Measurements from ENCODE around the gene KRTAP10-6. TPM values are rescaled to one million over a fixed set of nuclear protein-coding genes. Genes with fewer than 3 reads are reported as not detected.

Gene KRTAP10-6
- total and polyA plus RNA-seq, 2 experiments from 2014 or later, result not detected

DNA sequence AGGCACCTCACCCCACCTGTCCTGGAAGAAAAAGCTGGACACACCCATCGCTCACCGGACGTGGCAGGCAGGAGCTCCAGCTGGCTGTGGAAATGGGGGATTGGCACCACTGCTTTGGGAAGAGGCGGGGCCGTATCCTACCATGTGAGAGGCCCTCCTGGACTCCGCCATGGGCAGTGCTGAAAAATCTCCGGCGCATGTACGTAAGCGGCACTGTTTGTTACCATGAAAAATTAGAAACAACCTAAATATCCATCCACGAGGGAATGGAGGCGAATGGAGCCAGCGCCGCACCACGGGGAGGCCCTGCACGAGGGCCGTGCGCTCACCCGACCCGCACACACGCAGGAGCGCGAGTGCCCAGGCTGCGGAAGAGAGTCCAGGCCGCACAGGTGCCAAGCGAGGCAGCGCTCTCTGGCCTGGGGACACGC, 22.7 kb upstream of the KRTAP10-6 start:
- H3K27ac ChIP-seq, result no peak overlapping the region
- H2AFZ ChIP-seq, result no peak overlapping the region
- no peak for DNase-seq (ENCODE audit: low spot score)
- no peaks in the 10 kb centered on the region for H3K4me1 ChIP-seq (ENCODE audit: insufficient read depth)
- H3K27me3 ChIP-seq, result no peaks in the 10 kb centered on the region
- H3K4me2 ChIP-seq, result no peak overlapping the region
- TF ChIP-seq, protein P1, sequence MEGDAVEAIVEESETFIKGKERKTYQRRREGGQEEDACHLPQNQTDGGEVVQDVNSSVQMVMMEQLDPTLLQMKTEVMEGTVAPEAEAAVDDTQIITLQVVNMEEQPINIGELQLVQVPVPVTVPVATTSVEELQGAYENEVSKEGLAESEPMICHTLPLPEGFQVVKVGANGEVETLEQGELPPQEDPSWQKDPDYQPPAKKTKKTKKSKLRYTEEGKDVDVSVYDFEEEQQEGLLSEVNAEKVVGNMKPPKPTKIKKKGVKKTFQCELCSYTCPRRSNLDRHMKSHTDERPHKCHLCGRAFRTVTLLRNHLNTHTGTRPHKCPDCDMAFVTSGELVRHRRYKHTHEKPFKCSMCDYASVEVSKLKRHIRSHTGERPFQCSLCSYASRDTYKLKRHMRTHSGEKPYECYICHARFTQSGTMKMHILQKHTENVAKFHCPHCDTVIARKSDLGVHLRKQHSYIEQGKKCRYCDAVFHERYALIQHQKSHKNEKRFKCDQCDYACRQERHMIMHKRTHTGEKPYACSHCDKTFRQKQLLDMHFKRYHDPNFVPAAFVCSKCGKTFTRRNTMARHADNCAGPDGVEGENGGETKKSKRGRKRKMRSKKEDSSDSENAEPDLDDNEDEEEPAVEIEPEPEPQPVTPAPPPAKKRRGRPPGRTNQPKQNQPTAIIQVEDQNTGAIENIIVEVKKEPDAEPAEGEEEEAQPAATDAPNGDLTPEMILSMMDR (IDR thresholded peaks at IDR 0.05; ENCODE audit: poor library complexity), result no peak
- no peak for TF ChIP-seq EZH2phosphoT487 (IDR thresholded peaks at IDR 0.05; ENCODE audit: low read depth, severe bottlenecking, unreplicated experiment)
- TF ChIP-seq EZH2 (IDR thresholded peaks at IDR 0.05; ENCODE audit: borderline replicate concordance), result no peak
- H3K4me3 ChIP-seq, result no peak overlapping the region
- no peaks in the 10 kb centered on the region for H3K79me2 ChIP-seq
- H4K20me1 ChIP-seq (ENCODE audit: insufficient read depth, poor library complexity, severe bottlenecking), result no peaks in the 10 kb centered on the region
- 94% methylated on average over 28 of the region's 28 CpGs for WGBS (ENCODE audit: low lambda C conversion rate, missing lambda C conversion rate)
- no peaks in the 10 kb centered on the region for H3K9me3 ChIP-seq (ENCODE audit: low read depth)
- no peaks in the 10 kb centered on the region for H3K36me3 ChIP-seq (replicated peaks; ENCODE audit: insufficient read depth, low read depth)
- H3K9me2 ChIP-seq (replicated peaks; ENCODE audit: insufficient read depth), result no peaks in the 10 kb centered on the region

DNA sequence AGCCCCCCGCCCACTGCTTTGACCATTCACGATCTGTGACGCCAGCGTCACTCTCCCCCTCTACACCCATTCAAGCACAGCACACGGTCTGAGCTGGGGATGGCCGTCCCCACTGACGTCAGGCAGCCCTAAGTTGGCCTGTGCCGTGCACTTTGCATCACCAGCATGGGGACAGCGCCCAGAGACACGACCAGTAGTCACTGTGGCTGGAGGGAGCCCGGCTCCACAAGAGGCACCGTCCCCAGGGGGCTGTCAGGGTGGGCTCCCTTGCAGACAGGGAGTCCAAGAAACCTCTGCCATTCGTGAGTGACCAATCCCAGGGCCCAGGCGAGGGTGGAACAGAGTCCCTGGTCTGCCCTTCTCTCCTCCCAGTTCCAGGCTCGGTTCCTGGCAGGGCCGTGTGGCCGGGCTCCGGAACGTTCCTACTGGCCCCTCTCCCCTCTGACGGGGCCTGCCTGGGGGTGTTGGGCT, 21.9 kb upstream of the KRTAP10-6 start:
- DNase-seq (ENCODE audit: low spot score), result no peak
- H3K4me1 ChIP-seq (ENCODE audit: insufficient read depth), result no peaks in the 10 kb centered on the region
- H3K27ac ChIP-seq, result no peak overlapping the region
- no peaks in the 10 kb centered on the region for H4K20me1 ChIP-seq (ENCODE audit: insufficient read depth, poor library complexity, severe bottlenecking)
- no peaks in the 10 kb centered on the region for H3K79me2 ChIP-seq
- 91% methylated on average over 20 of the region's 20 CpGs for WGBS (ENCODE audit: low lambda C conversion rate, missing lambda C conversion rate)
- H3K4me3 ChIP-seq, result no peak overlapping the region
- H3K27me3 ChIP-seq, result no peaks in the 10 kb centered on the region
- H3K9me3 ChIP-seq (ENCODE audit: low read depth), result no peaks in the 10 kb centered on the region
- H3K9me2 ChIP-seq (replicated peaks; ENCODE audit: insufficient read depth), result no peaks in the 10 kb centered on the region
- no peak for TF ChIP-seq EZH2 (IDR thresholded peaks at IDR 0.05; ENCODE audit: borderline replicate concordance)
- no peak for TF ChIP-seq EZH2phosphoT487 (IDR thresholded peaks at IDR 0.05; ENCODE audit: low read depth, severe bottlenecking, unreplicated experiment)
- TF ChIP-seq, protein P1 (IDR thresholded peaks at IDR 0.05; ENCODE audit: poor library complexity), result no peak
- H3K4me2 ChIP-seq, result no peak overlapping the region
- H3K36me3 ChIP-seq (replicated peaks; ENCODE audit: insufficient read depth, low read depth), result no peaks in the 10 kb centered on the region
- no peak overlapping the region for H2AFZ ChIP-seq

DNA sequence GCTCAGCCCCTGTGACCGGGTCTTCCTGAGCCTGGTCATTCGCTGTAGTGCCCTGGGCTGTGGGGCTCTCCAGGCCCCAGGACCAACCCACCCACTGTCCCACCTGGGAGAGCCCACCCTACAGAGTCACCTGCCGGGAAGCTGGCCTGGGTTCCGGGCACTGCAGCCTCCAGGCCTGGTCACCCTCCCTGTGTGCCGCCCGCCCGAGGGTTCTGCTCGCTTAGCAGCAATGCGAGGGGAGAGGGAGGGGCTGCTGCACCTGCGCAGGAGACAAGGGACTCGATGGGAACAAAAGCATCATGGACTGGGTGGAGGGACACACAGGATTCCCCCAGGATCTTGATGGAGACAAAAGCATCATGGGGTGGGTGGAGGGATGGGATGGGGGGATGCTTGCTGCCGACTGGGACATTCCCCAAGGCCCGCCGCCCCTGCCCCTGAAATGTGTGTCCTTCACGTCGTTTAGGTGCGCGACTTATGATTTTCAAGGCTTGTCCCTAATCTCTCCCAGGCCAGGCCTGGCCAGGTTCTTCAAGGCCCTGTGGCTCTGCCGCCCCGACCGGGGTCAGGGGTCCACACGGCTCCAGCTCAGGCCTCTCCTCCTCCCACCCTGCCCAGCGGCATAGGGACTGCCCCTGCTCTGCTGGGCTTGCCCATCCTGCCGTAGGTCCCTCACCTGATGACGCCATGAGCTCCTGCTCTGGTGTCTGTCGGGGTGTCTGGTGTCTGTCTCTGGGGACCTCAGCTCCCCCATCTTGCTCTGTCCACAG, 21.3 kb upstream of the KRTAP10-6 start:
- H3K4me2 ChIP-seq, result no peak overlapping the region
- no peak overlapping the region for H2AFZ ChIP-seq
- H3K4me3 ChIP-seq, result no peak overlapping the region
- H3K4me1 ChIP-seq (ENCODE audit: insufficient read depth), result no peaks in the 10 kb centered on the region
- H4K20me1 ChIP-seq (ENCODE audit: insufficient read depth, poor library complexity, severe bottlenecking), result no peaks in the 10 kb centered on the region
- H3K9me2 ChIP-seq (replicated peaks; ENCODE audit: insufficient read depth), result no peaks in the 10 kb centered on the region
- H3K27me3 ChIP-seq, result no peaks in the 10 kb centered on the region
- WGBS (ENCODE audit: low lambda C conversion rate, missing lambda C conversion rate), result 94% methylated on average over 26 of the region's 26 CpGs
- H3K27ac ChIP-seq, result no peak overlapping the region
- no peak for DNase-seq (ENCODE audit: low spot score)
- no peaks in the 10 kb centered on the region for H3K36me3 ChIP-seq (replicated peaks; ENCODE audit: insufficient read depth, low read depth)
- TF ChIP-seq, protein P1 (IDR thresholded peaks at IDR 0.05; ENCODE audit: poor library complexity), result no peak
- no peak for TF ChIP-seq EZH2 (IDR thresholded peaks at IDR 0.05; ENCODE audit: borderline replicate concordance)
- TF ChIP-seq EZH2phosphoT487 (IDR thresholded peaks at IDR 0.05; ENCODE audit: low read depth, severe bottlenecking, unreplicated experiment), result no peak
- H3K9me3 ChIP-seq (ENCODE audit: low read depth), result no peaks in the 10 kb centered on the region
- no peaks in the 10 kb centered on the region for H3K79me2 ChIP-seq
